ENCODE measurements around the gene RPLP1.
"Not testable (repeated sequence)": the region's sequence is repeated elsewhere in the genome, so short reads cannot be mapped to it uniquely, and the experiment has no call there.

The RPLP1 gene

GRCh38 chr15:69436951-69437350 is 15.7 kb upstream of the RPLP1 start:
- no peak overlapping the region for H3K4me3 ChIP-seq (ENCODE audit: low read depth, low read length)
- TF ChIP-seq CTCF (IDR thresholded peaks at IDR 0.05; ENCODE audit: low read depth, low read length) = no peak

GRCh38 chr15:69439623-69440022 is 13.0 kb upstream of the RPLP1 start:
- no peak overlapping the region for H3K4me3 ChIP-seq (ENCODE audit: low read depth, low read length)
- no peak for TF ChIP-seq CTCF (IDR thresholded peaks at IDR 0.05; ENCODE audit: low read depth, low read length)

GRCh38 chr15:69443032-69443611 is 9.5 kb upstream of the RPLP1 start:
- no peak overlapping the region for H3K4me3 ChIP-seq (ENCODE audit: low read depth, low read length)

DNA sequence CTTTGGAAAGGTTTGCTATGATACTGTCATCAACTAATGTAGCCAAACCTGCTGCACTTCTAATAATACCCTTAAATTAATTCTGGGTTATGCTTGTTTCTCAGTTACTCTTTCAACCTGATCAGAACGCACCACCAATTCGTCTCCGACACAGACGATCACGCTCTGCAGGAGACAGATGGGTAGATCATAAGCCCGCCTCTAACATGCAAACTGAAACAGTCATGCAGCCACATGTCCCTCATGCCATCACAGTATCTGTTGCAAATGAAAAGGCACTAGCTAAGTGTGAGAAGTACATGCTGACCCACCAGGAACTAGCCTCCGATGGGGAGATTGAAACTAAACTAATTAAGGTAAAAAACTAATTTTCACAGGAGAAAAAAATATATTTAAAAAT is 7.9 kb upstream of the RPLP1 start:
- H3K4me3 ChIP-seq (ENCODE audit: low read depth, low read length) = no peak overlapping the region
- no peak for TF ChIP-seq CTCF (IDR thresholded peaks at IDR 0.05; ENCODE audit: low read depth, low read length)

More at GRCh38 chr15:69443032-69443611, 9.5 kb upstream of the RPLP1 start:
- no peak for TF ChIP-seq CTCF (IDR thresholded peaks at IDR 0.05; ENCODE audit: low read depth, low read length)

GRCh38 chr15:69446953-69447352 is 5.7 kb upstream of the RPLP1 start:
- no peak overlapping the region for H3K4me3 ChIP-seq (ENCODE audit: low read depth, low read length)
- no peak for TF ChIP-seq CTCF (IDR thresholded peaks at IDR 0.05; ENCODE audit: low read depth, low read length)

DNA sequence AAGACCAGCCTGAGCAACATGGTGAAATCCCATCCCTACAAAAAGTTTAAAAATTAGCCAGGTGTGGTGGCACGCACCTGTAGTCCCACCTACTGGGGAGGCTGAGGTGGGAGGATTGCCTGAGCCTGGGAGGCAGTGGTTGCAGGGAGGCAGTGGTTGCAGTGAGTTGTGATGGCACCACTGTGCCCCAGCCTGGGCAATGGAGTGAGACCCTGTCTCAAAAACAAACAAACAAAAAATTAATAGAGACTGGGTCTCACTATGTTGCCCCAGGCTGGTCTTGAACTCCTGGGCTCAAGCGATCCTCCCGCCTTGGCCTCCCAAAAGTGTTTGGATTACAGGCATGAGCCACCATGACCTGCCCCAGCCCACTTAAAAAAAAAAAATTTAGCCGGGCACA is 2.4 kb upstream of the RPLP1 start:
- not testable (repeated sequence) for H3K4me3 ChIP-seq (ENCODE audit: low read depth, low read length)

DNA sequence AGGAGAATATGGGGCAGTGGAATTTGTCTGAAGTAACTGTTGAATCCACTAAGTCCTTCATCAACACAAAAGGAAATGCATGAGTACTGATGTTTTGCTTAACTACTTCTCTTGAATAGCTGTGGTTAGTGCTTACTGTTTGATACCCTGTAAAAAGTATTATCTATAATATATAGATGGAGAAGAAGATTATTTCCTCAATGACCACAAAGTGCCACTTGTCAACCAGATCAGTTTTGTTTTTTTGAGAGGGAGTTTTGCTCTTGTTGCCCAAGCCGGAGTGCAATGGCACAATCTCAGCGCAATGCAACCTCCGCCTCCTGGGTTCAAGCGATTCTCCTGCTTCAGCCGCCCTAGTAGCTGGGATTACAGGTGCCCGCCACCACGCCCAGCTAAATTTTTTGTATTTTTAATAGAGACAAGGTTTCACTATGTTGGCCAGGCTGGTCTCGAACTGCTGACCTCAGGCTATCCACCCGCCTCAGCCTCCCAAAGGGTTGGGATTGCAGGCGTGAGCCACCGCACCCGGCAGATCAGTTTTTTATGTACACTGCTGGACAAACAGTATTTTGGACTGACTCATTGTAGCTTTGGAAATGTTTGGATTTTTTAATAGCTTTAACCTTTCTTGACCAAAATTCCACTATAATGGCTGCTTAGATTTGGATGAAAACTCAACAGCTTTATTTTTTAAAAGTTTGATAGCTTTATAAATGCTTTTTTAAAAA is 1.5 kb upstream of the RPLP1 start:
- no peak overlapping the region for H3K4me3 ChIP-seq (ENCODE audit: low read depth, low read length)
- TF ChIP-seq CTCF (IDR thresholded peaks at IDR 0.05; ENCODE audit: low read depth, low read length) = no peak

All from WI38 (cell line).